ENCODE measurements around the gene ZMYND19. TPM values are rescaled to one million over a fixed set of nuclear protein-coding genes. Genes with fewer than 3 reads are reported as not detected.

The ZMYND19 gene
- total RNA-seq, 2 experiments from 2014 or later: 45.9 to 46.5 TPM

- H3K9me3 Mint-ChIP-seq: no peaks in the 10 kb centered on the region
- intact Hi-C loops (cut with micrococcal nuclease): no loop called here
- H3K4me3 Mint-ChIP-seq: peak within 1 kb of the TSS; percentile 77
- CTCF ChIA-PET: no interaction called here
- POLR2A ChIA-PET: no interaction called here
- no peaks in the 10 kb centered on the region for H3K27me3 Mint-ChIP-seq
- peak; percentile 22 for ATAC-seq
- H3K27ac Mint-ChIP-seq: peak within 1 kb of the TSS; percentile 71
- peaks cover 14% of the 10 kb centered on the region for H3K4me1 Mint-ChIP-seq (ENCODE audit: low read depth)
- no peak for TF ChIP-seq CTCF (IDR thresholded peaks at IDR 0.05)
- DNase-seq: peak; percentile 65
- peaks cover 12% of the 10 kb centered on the region for H3K36me3 Mint-ChIP-seq (ENCODE audit: low read depth)
Measured at GRCh38 chr9:137550231-137550621, 40.1 kb downstream of the ZMYND19 start, which contains the start of gene PNPLA7. Gene PNPLA7, minus strand, starts transcription at chr9:137550402. Its CDS starts 205 bp downstream, at chr9:137550197.

- DNase-seq (no peak), ATAC-seq (no peak)
- POLR2A ChIA-PET: no interaction called here
- intact Hi-C loops (cut with micrococcal nuclease): no loop called here
- H3K9me3 Mint-ChIP-seq: no peaks in the 10 kb centered on the region
- no peak overlapping the region for H3K27ac Mint-ChIP-seq
- CTCF ChIA-PET: no interaction called here
- peaks cover 14% of the 10 kb centered on the region for H3K4me1 Mint-ChIP-seq (ENCODE audit: low read depth)
- peaks cover 7% of the 10 kb centered on the region for H3K36me3 Mint-ChIP-seq (ENCODE audit: low read depth)
- no peaks in the 10 kb centered on the region for H3K27me3 Mint-ChIP-seq
- TF ChIP-seq CTCF (IDR thresholded peaks at IDR 0.05): no peak
- H3K4me3 Mint-ChIP-seq: no peak overlapping the region
Measured at GRCh38 chr9:137547687-137548543, 42.4 kb downstream of the ZMYND19 start.

- CTCF ChIA-PET: interaction anchor here (1.0 to 2.5 kb wide), 5 partner anchors 8 to 35 kb away, joined by 3 to 12 read pairs (median 4); no protein-coding TSS in a partner anchor
- H3K27me3 Mint-ChIP-seq: no peaks in the 10 kb centered on the region
- no peak overlapping the region for H3K4me3 Mint-ChIP-seq
- H3K4me1 Mint-ChIP-seq (ENCODE audit: low read depth): peaks cover 8% of the 10 kb centered on the region
- DNase-seq (no peak), ATAC-seq (no peak)
- no peak overlapping the region for H3K27ac Mint-ChIP-seq
- intact Hi-C loops (cut with micrococcal nuclease): no loop called here
- H3K36me3 Mint-ChIP-seq (ENCODE audit: low read depth): no peaks in the 10 kb centered on the region
- H3K9me3 Mint-ChIP-seq: no peaks in the 10 kb centered on the region
- POLR2A ChIA-PET: interaction anchor here (0.7 to 1.2 kb wide), 2 partner anchors 74 to 137 kb away, joined by 3 read pairs; partner anchors contain the start of gene EHMT1
- no peak for TF ChIP-seq CTCF (IDR thresholded peaks at IDR 0.05)
Measured at GRCh38 chr9:137545123-137545522, 45.2 kb downstream of the ZMYND19 start.

GRCh38 chr9:137544176-137544760 lies 46.0 kb downstream of the ZMYND19 start:
- CTCF ChIA-PET: interaction anchor here (1.5 to 2.5 kb wide), 2 partner anchors 9 to 19 kb away, joined by 4 to 12 read pairs; no protein-coding TSS in a partner anchor
- peaks cover 3% of the 10 kb centered on the region for H3K4me1 Mint-ChIP-seq (ENCODE audit: low read depth)
- no peak for DNase-seq

More at GRCh38 chr9:137544176-137544760, 46.0 kb downstream of the ZMYND19 start:
- POLR2A ChIA-PET: interaction anchor here (0.7 to 1.2 kb wide), 2 partner anchors 74 to 136 kb away, joined by 3 read pairs; partner anchors contain the start of gene EHMT1
- peak; percentile 61 for ATAC-seq
- H3K27me3 Mint-ChIP-seq: no peaks in the 10 kb centered on the region
- no peaks in the 10 kb centered on the region for H3K9me3 Mint-ChIP-seq
- H3K36me3 Mint-ChIP-seq (ENCODE audit: low read depth): no peaks in the 10 kb centered on the region
- TF ChIP-seq CTCF (IDR thresholded peaks at IDR 0.05): no peak
- H3K27ac Mint-ChIP-seq: no peak overlapping the region
- intact Hi-C loops (cut with micrococcal nuclease): no loop called here
- no peak overlapping the region for H3K4me3 Mint-ChIP-seq

Measured in activated CD8-positive, alpha-beta T cell treated with anti-CD3 and anti-CD28 coated beads for 36 hours (primary cell).